Rectal smooth muscle tissue (tissue), 1 donor: ENCODE results near the gene GATAD2A.

Experiments
- H3K27ac ChIP-seq: one replicate; pipeline ENCODE4 v1.7.0; 2013; ENCODE audit warnings: low read depth, low read length, inconsistent platforms
- H3K27me3 ChIP-seq: one replicate; pipeline ENCODE4 v1.7.0; 2013; ENCODE audit warnings: low read length; ENCODE audit not compliant: control insufficient read depth, insufficient read depth
- H3K36me3 ChIP-seq: one replicate; pipeline ENCODE4 v1.7.0; 2013; ENCODE audit warnings: low read length; ENCODE audit not compliant: control insufficient read depth, insufficient read depth
- H3K4me1 ChIP-seq: one replicate; pipeline ENCODE4 v1.7.0; 2013; ENCODE audit warnings: low read length; ENCODE audit not compliant: control insufficient read depth, insufficient read depth
- H3K4me3 ChIP-seq: one replicate; pipeline ENCODE4 v1.7.0; 2013; ENCODE audit warnings: low read length
- H3K9ac ChIP-seq: one replicate; pipeline ENCODE4 v1.7.0; 2013; ENCODE audit warnings: low read length

The GATAD2A gene

GRCh38 chr19:19418555-19419260 lies 13.2 kb downstream of the GATAD2A start:
- Histone ChIP-seq H3K9ac (no peak overlapping the region), H3K27ac (no peak overlapping the region), H3K36me3 (no peaks in the 10 kb centered on the region), H3K4me1 (peaks cover 2% of the 10 kb centered on the region), H3K27me3 (no peaks in the 10 kb centered on the region), H3K4me3 (no peak overlapping the region)

GRCh38 chr19:19420570-19421298 lies 15.3 kb downstream of the GATAD2A start:
- Histone ChIP-seq H3K27ac (no peak overlapping the region), H3K27me3 (no peaks in the 10 kb centered on the region), H3K4me1 (peaks cover 2% of the 10 kb centered on the region)

GRCh38 chr19:19421299-19421696 lies 15.8 kb downstream of the GATAD2A start:
- H3K27me3 ChIP-seq, result no peaks in the 10 kb centered on the region
- H3K36me3 ChIP-seq, result no peaks in the 10 kb centered on the region
- no peak overlapping the region for H3K9ac ChIP-seq
- peaks cover 2% of the 10 kb centered on the region for H3K4me1 ChIP-seq
- H3K27ac ChIP-seq, result no peak overlapping the region
- no peak overlapping the region for H3K4me3 ChIP-seq

More at GRCh38 chr19:19420570-19421298, 15.3 kb downstream of the GATAD2A start:
- no peak overlapping the region for H3K4me3 ChIP-seq
- no peak overlapping the region for H3K9ac ChIP-seq
- H3K36me3 ChIP-seq, result no peaks in the 10 kb centered on the region

GRCh38 chr19:19422156-19422555 lies 16.7 kb downstream of the GATAD2A start:
- Histone ChIP-seq H3K27ac (no peak overlapping the region), H3K9ac (no peak overlapping the region), H3K36me3 (no peaks in the 10 kb centered on the region), H3K4me3 (no peak overlapping the region), H3K27me3 (no peaks in the 10 kb centered on the region), H3K4me1 (peaks cover 2% of the 10 kb centered on the region)

GRCh38 chr19:19423322-19423721 lies 17.8 kb downstream of the GATAD2A start:
- H3K27ac ChIP-seq, result no peak overlapping the region
- H3K4me1 ChIP-seq, result peaks cover 2% of the 10 kb centered on the region
- no peak overlapping the region for H3K4me3 ChIP-seq

GRCh38 chr19:19425170-19425875 lies 19.8 kb downstream of the GATAD2A start:
- no peaks in the 10 kb centered on the region for H3K27me3 ChIP-seq
- no peak overlapping the region for H3K27ac ChIP-seq
- no peak overlapping the region for H3K4me3 ChIP-seq
- no peaks in the 10 kb centered on the region for H3K36me3 ChIP-seq
- H3K4me1 ChIP-seq, result peaks cover 2% of the 10 kb centered on the region
- H3K9ac ChIP-seq, result no peak overlapping the region

More at GRCh38 chr19:19423322-19423721, 17.8 kb downstream of the GATAD2A start:
- H3K27me3 ChIP-seq, result no peaks in the 10 kb centered on the region
- no peaks in the 10 kb centered on the region for H3K36me3 ChIP-seq
- no peak overlapping the region for H3K9ac ChIP-seq

GRCh38 chr19:19426216-19426615 lies 20.7 kb downstream of the GATAD2A start:
- H3K27ac ChIP-seq, result no peak overlapping the region
- no peak overlapping the region for H3K4me3 ChIP-seq
- H3K9ac ChIP-seq, result no peak overlapping the region
- H3K27me3 ChIP-seq, result no peaks in the 10 kb centered on the region
- no peaks in the 10 kb centered on the region for H3K36me3 ChIP-seq
- H3K4me1 ChIP-seq, result no peaks in the 10 kb centered on the region

GRCh38 chr19:19426799-19427198 lies 21.3 kb downstream of the GATAD2A start:
- H3K27me3 ChIP-seq, result no peaks in the 10 kb centered on the region
- H3K4me3 ChIP-seq, result no peak overlapping the region
- no peak overlapping the region for H3K9ac ChIP-seq
- no peak overlapping the region for H3K27ac ChIP-seq
- H3K36me3 ChIP-seq, result no peaks in the 10 kb centered on the region
- no peaks in the 10 kb centered on the region for H3K4me1 ChIP-seq

GRCh38 chr19:19427302-19427701 lies 21.8 kb downstream of the GATAD2A start:
- Histone ChIP-seq H3K27me3 (no peaks in the 10 kb centered on the region), H3K4me3 (no peak overlapping the region), H3K4me1 (no peaks in the 10 kb centered on the region), H3K9ac (no peak overlapping the region), H3K27ac (no peak overlapping the region), H3K36me3 (no peaks in the 10 kb centered on the region)

GRCh38 chr19:19427944-19428343 lies 22.5 kb downstream of the GATAD2A start:
- no peak overlapping the region for H3K27ac ChIP-seq
- no peaks in the 10 kb centered on the region for H3K27me3 ChIP-seq
- H3K36me3 ChIP-seq, result no peaks in the 10 kb centered on the region
- H3K4me3 ChIP-seq, result no peak overlapping the region
- H3K4me1 ChIP-seq, result no peaks in the 10 kb centered on the region
- H3K9ac ChIP-seq, result no peak overlapping the region

- Histone ChIP-seq H3K4me1 (no peaks in the 10 kb centered on the region), H3K27ac (no peak overlapping the region), H3K4me3 (no peak overlapping the region), H3K27me3 (no peaks in the 10 kb centered on the region), H3K36me3 (no peaks in the 10 kb centered on the region), H3K9ac (no peak overlapping the region)
These were observed 23.3 kb downstream of the GATAD2A start for GRCh38 chr19:19428746-19429145.

GRCh38 chr19:19429361-19429760 lies 23.9 kb downstream of the GATAD2A start:
- H3K4me1 ChIP-seq, result peaks cover 2% of the 10 kb centered on the region
- no peaks in the 10 kb centered on the region for H3K27me3 ChIP-seq
- H3K27ac ChIP-seq, result no peak overlapping the region
- H3K9ac ChIP-seq, result no peak overlapping the region
- H3K4me3 ChIP-seq, result no peak overlapping the region
- no peaks in the 10 kb centered on the region for H3K36me3 ChIP-seq
